ENCODE data around the gene RGS12. TPM values are rescaled to one million over a fixed set of nuclear protein-coding genes. Genes with fewer than 3 reads are reported as not detected.

RGS12 gene
- total RNA-seq, 5 donors from 2014 or later (not counting 1 experiment from before 2014, with no cell fraction given), result 6.4 to 15.3 (median 10.5) TPM

- ATAC-seq (replicated peaks in 1 of 4), result no peak
- ChIA-PET CTCF (no interaction called here), POLR2A (no interaction called here)
- Mint-ChIP-seq H3K9me3 (no peaks in the 10 kb centered on the region), H3K27me3 (no peaks in the 10 kb centered on the region), H3K4me1 (peaks cover 11% of the 10 kb centered on the region in 3 donors), H3K4me3 (no peak overlapping the region), H3K27ac (no peak overlapping the region), H3K36me3 (no peaks in the 10 kb centered on the region)
- DNase-seq, result no peak
- H3K9me3 ChIP-seq, result no peaks in the 10 kb centered on the region
- no peak overlapping the region for H3K27ac ChIP-seq (ENCODE audit: low read length)
- peaks cover 0 to 12% of the 10 kb centered on the region in 2 experiments for H3K4me1 ChIP-seq (ENCODE audit: control insufficient read depth in 1 of 2, extremely low read depth in 1 of 2, insufficient read depth in 2 of 2, low read length in 2 of 2)
- 91% methylated on average over 17 of the region's 21 CpGs for WGBS (ENCODE audit: insufficient coverage)
- no peaks in the 10 kb centered on the region for H3K27me3 ChIP-seq (replicated peaks in 1 of 2; ENCODE audit: control insufficient read depth in 2 of 2, extremely low read depth in 1 of 2, insufficient read depth in 2 of 2, low read length in 1 of 2)
- H3K36me3 ChIP-seq (ENCODE audit: control insufficient read depth in 2 of 2, extremely low read depth in 1 of 2, insufficient read depth in 1 of 2, low read length in 1 of 2), result no peaks in the 10 kb centered on the region
- no peak overlapping the region for H3K4me3 ChIP-seq (ENCODE audit: control insufficient read depth in 1 of 2, extremely low read depth in 1 of 2, low read length in 1 of 2)
Measured at GRCh38 chr4:3247399-3248177, 45.2 kb upstream of the RGS12 start.

DNA sequence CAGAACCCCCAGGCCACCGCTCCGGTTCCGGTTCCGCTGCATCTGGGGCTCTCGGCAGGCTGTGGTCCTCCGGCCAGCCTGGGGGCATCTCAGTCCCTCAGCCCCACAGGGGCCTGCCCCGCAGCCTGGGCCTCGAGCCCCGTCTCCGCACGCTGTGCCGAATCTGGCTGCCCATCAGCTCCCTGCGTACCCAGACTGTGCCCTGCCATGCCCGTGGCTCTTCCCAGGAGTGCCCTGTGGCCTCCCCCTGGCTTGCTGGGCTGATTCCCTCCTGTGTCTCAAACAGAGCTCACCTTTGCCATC, 44.7 kb upstream of the RGS12 start:
- no peak overlapping the region for H3K27ac ChIP-seq (ENCODE audit: low read length)
- CTCF ChIA-PET, result no interaction called here

DNA sequence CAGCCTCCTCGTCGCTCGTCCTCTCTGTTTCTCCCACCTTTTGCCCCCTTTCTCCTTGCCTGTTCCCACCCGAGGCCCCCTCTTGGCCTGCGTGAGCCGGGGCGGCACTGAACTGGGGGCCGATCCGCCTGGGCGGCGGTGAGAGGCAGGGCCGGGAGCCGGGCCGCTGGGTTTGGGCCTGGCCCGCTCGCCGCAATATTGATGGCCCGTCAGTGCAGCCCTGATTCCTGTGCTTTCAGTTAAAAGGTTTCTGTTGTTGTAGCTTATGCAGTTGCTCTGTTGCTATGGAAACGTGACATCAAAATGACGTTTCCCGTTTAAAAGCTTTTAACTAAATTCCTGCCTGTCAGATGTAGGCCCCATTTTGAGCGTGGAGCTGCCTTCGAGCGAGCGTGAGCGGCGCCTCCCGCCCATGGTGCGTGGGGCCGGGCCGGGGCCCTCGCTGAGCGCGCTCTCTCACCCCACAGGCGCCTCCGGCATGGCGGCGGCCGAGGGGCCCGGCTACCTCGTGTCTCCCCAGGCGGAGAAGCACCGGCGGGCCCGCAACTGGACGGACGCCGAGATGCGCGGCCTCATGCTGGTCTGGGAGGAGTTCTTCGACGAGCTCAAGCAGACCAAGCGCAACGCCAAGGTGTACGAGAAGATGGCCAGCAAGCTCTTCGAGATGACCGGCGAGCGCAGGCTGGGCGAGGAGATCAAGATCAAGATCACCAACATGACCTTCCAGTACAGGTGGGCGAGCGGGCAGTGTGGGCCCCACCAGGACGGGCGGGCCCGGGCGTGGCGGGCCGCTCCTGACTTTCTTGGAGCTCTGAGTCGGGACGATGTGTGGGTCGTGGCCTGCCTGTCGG, 43.8 kb upstream of the RGS12 start, which contains the start of gene MSANTD1:
MSANTD1 (plus strand) TSS at position 349 of the 851 bp plus-strand sequence; CDS start at position 413, 64 bp downstream.
- no peaks in the 10 kb centered on the region for H3K36me3 ChIP-seq (ENCODE audit: control insufficient read depth in 2 of 2, extremely low read depth in 1 of 2, insufficient read depth in 1 of 2, low read length in 1 of 2)
- H3K4me3 ChIP-seq (ENCODE audit: control insufficient read depth in 1 of 2, extremely low read depth in 1 of 2, low read length in 1 of 2), result no peak within 1 kb of the TSS
- ATAC-seq (replicated peaks in 1 of 4), result no peak
- H3K4me1 ChIP-seq (ENCODE audit: control insufficient read depth in 1 of 2, extremely low read depth in 1 of 2, insufficient read depth in 2 of 2, low read length in 2 of 2), result peaks cover 0 to 4% of the 10 kb centered on the region in 2 experiments
- WGBS (ENCODE audit: insufficient coverage), result 96% methylated on average over 64 of the region's 72 CpGs
- H3K9me3 ChIP-seq, result no peaks in the 10 kb centered on the region
- CTCF ChIA-PET, result no interaction called here
- no peak within 1 kb of the TSS for H3K27ac Mint-ChIP-seq
- H3K4me3 Mint-ChIP-seq, result no peak within 1 kb of the TSS
- no peaks in the 10 kb centered on the region for H3K27me3 ChIP-seq (replicated peaks in 1 of 2; ENCODE audit: control insufficient read depth in 2 of 2, extremely low read depth in 1 of 2, insufficient read depth in 2 of 2, low read length in 1 of 2)
- POLR2A ChIA-PET, result no interaction called here
- H3K27me3 Mint-ChIP-seq, result no peaks in the 10 kb centered on the region
- no peaks in the 10 kb centered on the region for H3K4me1 Mint-ChIP-seq
- no peaks in the 10 kb centered on the region for H3K36me3 Mint-ChIP-seq
- H3K9me3 Mint-ChIP-seq, result no peaks in the 10 kb centered on the region
- no peak for DNase-seq
- no peak within 1 kb of the TSS for H3K27ac ChIP-seq (ENCODE audit: low read length)

More for the DNA sequence above, 44.7 kb upstream of the RGS12 start:
- ATAC-seq (replicated peaks in 1 of 4), result no peak
- Histone ChIP-seq H3K4me3 (ENCODE audit: control insufficient read depth in 1 of 2, extremely low read depth in 1 of 2, low read length in 1 of 2) (no peak overlapping the region), H3K36me3 (ENCODE audit: control insufficient read depth in 2 of 2, extremely low read depth in 1 of 2, insufficient read depth in 1 of 2, low read length in 1 of 2) (no peaks in the 10 kb centered on the region), H3K4me1 (ENCODE audit: control insufficient read depth in 1 of 2, extremely low read depth in 1 of 2, insufficient read depth in 2 of 2, low read length in 2 of 2) (peaks cover 0 to 7% of the 10 kb centered on the region in 2 experiments), H3K27me3 (replicated peaks in 1 of 2; ENCODE audit: control insufficient read depth in 2 of 2, extremely low read depth in 1 of 2, insufficient read depth in 2 of 2, low read length in 1 of 2) (no peaks in the 10 kb centered on the region), H3K9me3 (no peaks in the 10 kb centered on the region)
- DNase-seq, result no peak
- H3K27me3 Mint-ChIP-seq, result no peaks in the 10 kb centered on the region
- 95% methylated on average over 14 of the region's 14 CpGs for WGBS (ENCODE audit: insufficient coverage)
- H3K9me3 Mint-ChIP-seq, result no peaks in the 10 kb centered on the region
- POLR2A ChIA-PET, result no interaction called here
- no peaks in the 10 kb centered on the region for H3K36me3 Mint-ChIP-seq
- H3K4me3 Mint-ChIP-seq, result no peak overlapping the region
- peaks cover 5 to 6% (median 6%) of the 10 kb centered on the region in 3 donors for H3K4me1 Mint-ChIP-seq
- H3K27ac Mint-ChIP-seq, result no peak overlapping the region

DNA sequence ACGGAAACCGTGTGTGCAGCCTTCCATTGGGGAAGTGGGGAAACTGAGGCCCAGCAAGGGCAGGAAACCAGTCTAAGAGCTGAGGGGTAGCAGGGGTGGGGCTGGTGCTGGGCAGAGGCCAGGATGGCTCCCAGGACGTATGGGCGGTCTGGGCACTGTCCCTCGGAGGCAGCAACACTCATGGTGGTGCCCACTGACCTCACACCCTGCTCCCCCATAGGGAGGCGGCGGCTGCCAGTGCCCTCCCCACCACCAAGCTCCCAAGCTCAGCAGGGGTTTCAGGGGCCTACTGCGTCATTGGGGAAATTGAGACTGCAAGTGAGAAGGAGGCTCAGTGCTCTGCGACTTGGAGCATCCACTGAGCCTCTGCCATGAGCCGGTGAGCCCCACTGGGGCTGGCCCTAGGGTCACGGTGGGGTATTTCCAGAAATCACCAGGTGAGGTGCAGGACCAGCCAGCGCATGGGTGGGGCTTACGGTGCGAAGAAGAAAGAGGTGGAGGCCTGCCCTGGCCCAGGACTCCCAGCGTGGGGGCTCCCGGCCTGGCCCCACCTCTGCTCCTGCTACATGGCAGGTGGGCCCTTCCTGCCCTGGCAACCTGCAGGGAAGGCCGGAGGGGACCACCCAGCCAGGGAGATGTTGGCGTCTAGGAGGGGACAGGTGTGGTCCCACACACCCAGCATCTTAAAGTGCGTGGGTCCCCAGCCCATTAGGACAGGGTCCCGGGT, 42.9 kb upstream of the RGS12 start:
- Mint-ChIP-seq H3K9me3 (no peaks in the 10 kb centered on the region), H3K36me3 (no peaks in the 10 kb centered on the region), H3K4me1 (no peaks in the 10 kb centered on the region), H3K27me3 (no peaks in the 10 kb centered on the region), H3K4me3 (no peak overlapping the region), H3K27ac (no peak overlapping the region)
- no peak for DNase-seq
- ChIA-PET POLR2A (no interaction called here), CTCF (no interaction called here)
- no peaks in the 10 kb centered on the region for H3K36me3 ChIP-seq (ENCODE audit: control insufficient read depth in 2 of 2, extremely low read depth in 1 of 2, insufficient read depth in 1 of 2, low read length in 1 of 2)
- H3K27ac ChIP-seq (ENCODE audit: low read length), result no peak overlapping the region
- H3K9me3 ChIP-seq, result no peaks in the 10 kb centered on the region
- no peak for ATAC-seq (replicated peaks in 1 of 4)
- no peaks in the 10 kb centered on the region for H3K27me3 ChIP-seq (replicated peaks in 1 of 2; ENCODE audit: control insufficient read depth in 2 of 2, extremely low read depth in 1 of 2, insufficient read depth in 2 of 2, low read length in 1 of 2)
- no peak overlapping the region for H3K4me3 ChIP-seq (ENCODE audit: control insufficient read depth in 1 of 2, extremely low read depth in 1 of 2, low read length in 1 of 2)
- WGBS (ENCODE audit: insufficient coverage), result 86% methylated on average over 18 of the region's 20 CpGs
- peaks cover 0 to 4% of the 10 kb centered on the region in 2 experiments for H3K4me1 ChIP-seq (ENCODE audit: control insufficient read depth in 1 of 2, extremely low read depth in 1 of 2, insufficient read depth in 2 of 2, low read length in 2 of 2)

DNA sequence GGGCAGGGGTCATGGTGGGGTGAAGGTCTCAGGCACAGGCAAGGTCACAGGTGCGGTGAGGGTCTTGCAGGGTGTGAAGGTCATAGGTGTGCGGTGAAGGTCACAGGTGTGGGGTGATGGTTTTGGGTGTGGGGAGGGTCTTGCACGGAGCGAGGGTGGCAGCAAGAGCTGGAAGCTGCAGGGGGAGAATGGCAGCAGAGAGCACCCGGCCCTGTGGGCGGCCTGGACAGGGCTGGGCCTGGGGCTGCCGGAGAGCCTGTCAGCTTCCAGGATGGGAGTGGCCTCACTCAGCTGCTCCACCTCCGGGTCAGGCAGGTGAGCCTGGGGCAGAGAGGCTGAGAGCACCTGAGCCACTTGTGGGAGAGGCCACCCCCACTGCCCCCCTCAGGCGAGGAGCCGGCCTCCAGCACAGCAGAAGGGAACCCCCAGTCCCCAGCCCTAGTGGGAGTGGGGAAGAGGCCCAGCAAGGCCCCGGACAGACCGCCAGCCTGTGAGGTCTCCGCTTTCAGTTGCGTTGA, 42.3 kb upstream of the RGS12 start:
- Histone ChIP-seq H3K4me1 (ENCODE audit: control insufficient read depth in 1 of 2, extremely low read depth in 1 of 2, insufficient read depth in 2 of 2, low read length in 2 of 2) (peaks cover 0 to 4% of the 10 kb centered on the region in 2 experiments), H3K36me3 (ENCODE audit: control insufficient read depth in 2 of 2, extremely low read depth in 1 of 2, insufficient read depth in 1 of 2, low read length in 1 of 2) (no peaks in the 10 kb centered on the region), H3K4me3 (ENCODE audit: control insufficient read depth in 1 of 2, extremely low read depth in 1 of 2, low read length in 1 of 2) (no peak overlapping the region), H3K27ac (ENCODE audit: low read length) (no peak overlapping the region), H3K27me3 (replicated peaks in 1 of 2; ENCODE audit: control insufficient read depth in 2 of 2, extremely low read depth in 1 of 2, insufficient read depth in 2 of 2, low read length in 1 of 2) (no peaks in the 10 kb centered on the region), H3K9me3 (no peaks in the 10 kb centered on the region)
- ChIA-PET POLR2A (no interaction called here), CTCF (no interaction called here)
- Mint-ChIP-seq H3K27me3 (no peaks in the 10 kb centered on the region), H3K27ac (no peak overlapping the region), H3K4me1 (no peaks in the 10 kb centered on the region), H3K9me3 (no peaks in the 10 kb centered on the region), H3K36me3 (no peaks in the 10 kb centered on the region), H3K4me3 (no peak overlapping the region)
- DNase-seq, result no peak
- WGBS (ENCODE audit: insufficient coverage), result 88% methylated on average over 10 of the region's 14 CpGs
- ATAC-seq (replicated peaks in 1 of 4), result no peak

GRCh38 chr4:3250956-3251690, 41.7 kb upstream of the RGS12 start:
- WGBS (ENCODE audit: insufficient coverage), result 93% methylated on average over 14 of the region's 19 CpGs
- Mint-ChIP-seq H3K27me3 (no peaks in the 10 kb centered on the region), H3K9me3 (no peaks in the 10 kb centered on the region), H3K4me3 (no peak overlapping the region), H3K4me1 (no peaks in the 10 kb centered on the region), H3K27ac (no peak overlapping the region), H3K36me3 (peaks cover 1% of the 10 kb centered on the region)
- Histone ChIP-seq H3K27ac (ENCODE audit: low read length) (no peak overlapping the region), H3K36me3 (ENCODE audit: control insufficient read depth in 2 of 2, extremely low read depth in 1 of 2, insufficient read depth in 1 of 2, low read length in 1 of 2) (no peaks in the 10 kb centered on the region), H3K4me1 (ENCODE audit: control insufficient read depth in 1 of 2, extremely low read depth in 1 of 2, insufficient read depth in 2 of 2, low read length in 2 of 2) (peaks cover 0 to 4% of the 10 kb centered on the region in 2 experiments), H3K27me3 (replicated peaks in 1 of 2; ENCODE audit: control insufficient read depth in 2 of 2, extremely low read depth in 1 of 2, insufficient read depth in 2 of 2, low read length in 1 of 2) (no peaks in the 10 kb centered on the region), H3K4me3 (ENCODE audit: control insufficient read depth in 1 of 2, extremely low read depth in 1 of 2, low read length in 1 of 2) (no peak overlapping the region), H3K9me3 (no peaks in the 10 kb centered on the region)
- ATAC-seq (replicated peaks in 1 of 4) (no peak), DNase-seq (no peak)
- ChIA-PET POLR2A (no interaction called here), CTCF (no interaction called here)
